ENCODE measurements around the gene NLRC3. TPM values are rescaled to one million over a fixed set of nuclear protein-coding genes. Genes with fewer than 3 reads are reported as not detected.
"Not testable (repeated sequence)": the region's sequence is repeated elsewhere in the genome, so short reads cannot be mapped to it uniquely, and the experiment has no call there.

NLRC3 gene
- 1.2 TPM for polyA plus RNA-seq (ENCODE audit: insufficient read length)

- DNase-seq (ENCODE audit: low read depth) = no peak
Observed at GRCh38 chr16:3577302-3577752, at the start of gene NLRC3. Gene NLRC3 (minus strand): TSS chr16:3577403. CDS start chr16:3565036, 12,367 bp downstream.

- no peak for DNase-seq (ENCODE audit: low read depth)
Observed at GRCh38 chr16:3625911-3626732, 48.9 kb upstream of the NLRC3 start.

GRCh38 chr16:3625331-3625730, 48.1 kb upstream of the NLRC3 start:
- DNase-seq (ENCODE audit: low read depth) = no peak

- no peak for DNase-seq (ENCODE audit: low read depth)
Observed at GRCh38 chr16:3623642-3624041, 46.4 kb upstream of the NLRC3 start.

- no peak for DNase-seq (ENCODE audit: low read depth)
Observed at GRCh38 chr16:3618769-3619141, 41.6 kb upstream of the NLRC3 start.

- DNase-seq (ENCODE audit: low read depth) = no peak
Observed at GRCh38 chr16:3612510-3613466, 35.6 kb upstream of the NLRC3 start.

GRCh38 chr16:3611146-3611975, 34.2 kb upstream of the NLRC3 start, which contains the start of gene SLX4:
Gene SLX4 (minus strand): TSS chr16:3611606. CDS start chr16:3608964, 2,642 bp downstream.
- DNase-seq (ENCODE audit: low read depth) = peak; percentile 91

- DNase-seq (ENCODE audit: low read depth) = no peak
Observed at GRCh38 chr16:3610698-3611145, 33.5 kb upstream of the NLRC3 start.

GRCh38 chr16:3609895-3610697, 32.9 kb upstream of the NLRC3 start:
- DNase-seq (ENCODE audit: low read depth) = no peak

- not testable (repeated sequence) for DNase-seq (ENCODE audit: low read depth)
Observed at GRCh38 chr16:3608976-3609375, 31.8 kb upstream of the NLRC3 start.

GRCh38 chr16:3608069-3608468, 30.9 kb upstream of the NLRC3 start:
- DNase-seq (ENCODE audit: low read depth) = no peak

GRCh38 chr16:3607634-3608033, 30.4 kb upstream of the NLRC3 start:
- no peak for DNase-seq (ENCODE audit: low read depth)

- DNase-seq (ENCODE audit: low read depth) = no peak
Observed at GRCh38 chr16:3607161-3607560, 30.0 kb upstream of the NLRC3 start.

- no peak for DNase-seq (ENCODE audit: low read depth)
Observed at GRCh38 chr16:3606441-3606840, 29.2 kb upstream of the NLRC3 start.

- DNase-seq (ENCODE audit: low read depth) = no peak
Observed at GRCh38 chr16:3602320-3602653, 25.1 kb upstream of the NLRC3 start.

- no peak for DNase-seq (ENCODE audit: low read depth)
Observed at GRCh38 chr16:3601614-3602319, 24.6 kb upstream of the NLRC3 start.

- DNase-seq (ENCODE audit: low read depth) = no peak
Observed at GRCh38 chr16:3599922-3600321, 22.7 kb upstream of the NLRC3 start.

- DNase-seq (ENCODE audit: low read depth) = no peak
Observed at GRCh38 chr16:3599121-3599520, 21.9 kb upstream of the NLRC3 start.

GRCh38 chr16:3598236-3598635, 21.0 kb upstream of the NLRC3 start:
- DNase-seq (ENCODE audit: low read depth) = no peak

GRCh38 chr16:3597676-3598075, 20.5 kb upstream of the NLRC3 start:
- no peak for DNase-seq (ENCODE audit: low read depth)
